BJ (cell line): ENCODE data around the gene PSTPIP1. TPM values are rescaled to one million over a fixed set of nuclear protein-coding genes. Genes with fewer than 3 reads are reported as not detected.

Experiments used
- CTCF ChIA-PET: fragments of 350-600 bp; formaldehyde crosslinking; extraction: SDS; loops from one replicate; lab custom pipeline; 2021; ENCODE audit warnings: antibody characterized with exemption, inconsistent platforms; lab: Yijun Ruan, JAX
- POLR2A ChIA-PET: fragments of 300-600 bp; sonication (Branson Sonifier 250); formaldehyde crosslinking; extraction: SDS; loops from one replicate; lab custom pipeline; 2021; ENCODE audit warnings: antibody characterized with exemption; lab: Charles Lee
- DNase-seq: peaks from one replicate; pipeline ENCODE4 v3.0.0-alpha.2; 2011; ENCODE audit warnings: low read depth
- H3K27me3 ChIP-seq: 2 replicates; pipeline ENCODE4 v1.6.0; 2011; ENCODE audit warnings: low read length; ENCODE audit not compliant: control insufficient read depth, insufficient read depth
- H3K36me3 ChIP-seq: 2 replicates; pipeline ENCODE4 v1.5.1; 2011; ENCODE audit warnings: low read length; ENCODE audit not compliant: control insufficient read depth, insufficient read depth
- H3K4me3 ChIP-seq: 2 replicates; pipeline ENCODE4 v1.5.1; 2011; ENCODE audit warnings: low read depth, mild to moderate bottlenecking, control low read depth, low read length
- polyA plus RNA-seq: library from polyadenylated mRNA; depleted of rRNA; stranded (reverse); fragments of >200 nt; gene quantifications from 2 replicates; pipeline ENCODE4 v1.2.3, GENCODE V29; 2011
- TF ChIP-seq, protein P1 (sequence below): IDR thresholded peaks from 2 replicates; pipeline ENCODE4 v1.5.1; 2011; ENCODE audit warnings: low read depth, mild to moderate bottlenecking, control low read depth, inconsistent platforms, low read length, moderate library complexity; ENCODE audit not compliant: insufficient read depth

PSTPIP1 gene
- polyA plus RNA-seq, 1 experiment, result not detected

DNA sequence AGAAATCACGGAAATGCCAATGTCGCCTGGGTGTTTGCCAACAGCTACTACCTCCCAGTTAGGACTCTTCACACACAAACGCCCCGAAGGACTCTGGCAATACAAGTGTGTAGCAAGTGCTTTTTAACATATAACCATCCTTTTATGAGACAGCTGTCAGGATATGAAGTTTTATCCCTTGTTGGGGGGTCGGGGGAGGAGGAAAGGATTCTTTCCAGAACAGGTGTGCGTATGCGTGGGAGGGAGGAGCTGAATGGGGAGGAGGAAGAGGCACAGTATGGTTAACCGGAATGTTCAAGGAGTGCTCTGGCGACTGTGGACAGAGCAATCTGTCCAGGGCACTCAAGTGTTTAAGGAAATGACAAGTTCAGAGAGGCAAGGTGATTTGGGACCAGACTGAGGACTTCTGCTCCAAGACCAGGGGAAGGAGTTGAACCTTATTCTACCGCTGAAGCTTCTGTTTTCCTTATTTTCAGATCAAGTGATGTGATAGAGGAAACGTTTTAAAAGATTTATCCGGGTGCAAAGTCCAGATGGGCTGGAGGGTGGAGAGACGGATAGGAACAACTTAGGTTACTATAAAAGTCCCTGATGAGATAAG is 74.7 kb downstream of the PSTPIP1 start:
- no peak for DNase-seq
- TF ChIP-seq, protein P1, sequence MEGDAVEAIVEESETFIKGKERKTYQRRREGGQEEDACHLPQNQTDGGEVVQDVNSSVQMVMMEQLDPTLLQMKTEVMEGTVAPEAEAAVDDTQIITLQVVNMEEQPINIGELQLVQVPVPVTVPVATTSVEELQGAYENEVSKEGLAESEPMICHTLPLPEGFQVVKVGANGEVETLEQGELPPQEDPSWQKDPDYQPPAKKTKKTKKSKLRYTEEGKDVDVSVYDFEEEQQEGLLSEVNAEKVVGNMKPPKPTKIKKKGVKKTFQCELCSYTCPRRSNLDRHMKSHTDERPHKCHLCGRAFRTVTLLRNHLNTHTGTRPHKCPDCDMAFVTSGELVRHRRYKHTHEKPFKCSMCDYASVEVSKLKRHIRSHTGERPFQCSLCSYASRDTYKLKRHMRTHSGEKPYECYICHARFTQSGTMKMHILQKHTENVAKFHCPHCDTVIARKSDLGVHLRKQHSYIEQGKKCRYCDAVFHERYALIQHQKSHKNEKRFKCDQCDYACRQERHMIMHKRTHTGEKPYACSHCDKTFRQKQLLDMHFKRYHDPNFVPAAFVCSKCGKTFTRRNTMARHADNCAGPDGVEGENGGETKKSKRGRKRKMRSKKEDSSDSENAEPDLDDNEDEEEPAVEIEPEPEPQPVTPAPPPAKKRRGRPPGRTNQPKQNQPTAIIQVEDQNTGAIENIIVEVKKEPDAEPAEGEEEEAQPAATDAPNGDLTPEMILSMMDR, result no peak
- ChIA-PET POLR2A (no interaction called here), CTCF (interaction anchor here (0.9 to 1.6 kb wide), 2 partner anchors 35 to 49 kb away, joined by 3 to 5 read pairs; no protein-coding TSS in a partner anchor)
- Histone ChIP-seq H3K4me3 (peak overlapping the region; percentile 72), H3K36me3 (no peaks in the 10 kb centered on the region), H3K27me3 (peaks cover 9% of the 10 kb centered on the region; the same call in 1 of the 2 replicates)

DNA sequence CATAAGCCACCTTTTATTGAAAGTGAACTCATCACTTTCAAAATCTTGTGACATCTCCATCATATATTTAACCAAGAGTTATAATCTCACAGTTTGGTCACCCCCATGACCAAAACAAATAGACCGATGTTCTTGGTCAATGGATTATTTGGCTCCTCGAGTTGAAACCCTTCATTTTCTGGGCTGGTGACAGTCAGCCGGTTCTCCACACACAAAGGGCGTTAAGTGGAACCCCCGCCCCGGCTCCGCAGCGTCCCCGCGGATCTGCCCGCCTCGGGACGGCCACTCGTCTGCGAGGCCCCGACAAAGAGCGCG is 75.2 kb downstream of the PSTPIP1 start:
- DNase-seq, result no peak
- TF ChIP-seq, protein P1, result no peak
- peaks cover 9% of the 10 kb centered on the region; the same call in 1 of the 2 replicates for H3K27me3 ChIP-seq
- H3K4me3 ChIP-seq, result peak overlapping the region; percentile 72
- no peaks in the 10 kb centered on the region for H3K36me3 ChIP-seq
- ChIA-PET CTCF (interaction anchor here (1.6 kb wide), 1 partner anchor 35 kb away, joined by 5 read pairs; no protein-coding TSS in a partner anchor), POLR2A (no interaction called here)

DNA sequence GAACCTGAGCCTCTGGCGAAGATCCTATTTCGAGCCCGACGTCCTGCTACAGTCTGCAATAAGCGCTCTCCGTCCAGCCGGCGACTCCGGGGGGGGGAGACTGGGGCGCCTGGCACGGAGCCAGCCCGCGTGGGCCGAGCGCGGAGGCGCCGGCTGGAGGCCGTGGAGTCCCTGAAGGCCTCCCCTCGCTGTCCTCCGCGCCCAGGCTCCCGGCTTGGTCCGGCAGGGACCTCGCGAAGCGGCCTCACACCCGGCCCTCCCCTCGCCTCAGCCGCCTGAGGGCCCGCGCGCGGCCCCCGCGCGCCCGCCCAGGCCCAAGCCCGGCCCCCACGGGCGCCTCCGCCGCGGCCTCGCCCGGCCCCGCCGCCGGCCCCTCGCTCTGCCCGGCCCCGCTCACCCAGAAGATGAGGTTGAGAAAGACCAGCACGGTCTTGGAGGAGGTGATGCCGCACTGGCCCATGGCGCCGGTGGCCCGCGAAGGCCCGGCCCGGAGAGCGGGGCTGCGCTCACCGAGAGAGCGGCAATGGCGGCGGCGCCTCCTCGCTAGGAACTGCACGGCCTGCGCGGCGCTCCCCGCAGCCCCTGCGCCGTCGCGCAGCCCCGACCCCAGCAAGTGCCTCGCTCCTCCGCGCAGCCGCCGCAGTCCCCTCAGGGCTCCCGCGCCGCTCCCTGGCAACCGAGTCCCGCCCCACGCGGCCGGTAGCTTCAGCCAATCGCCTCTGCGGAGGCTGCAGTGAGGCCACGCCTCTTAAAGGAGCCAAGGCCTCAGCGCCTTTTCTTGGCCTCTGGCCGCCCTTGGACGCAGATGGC is 75.8 kb downstream of the PSTPIP1 start, which contains the start of gene TSPAN3:
Gene TSPAN3, minus strand, starts transcription at position 615 of the 810 bp plus-strand sequence. Its CDS starts 155 bp downstream, at position 460.
- CTCF ChIA-PET, result no interaction called here

DNA sequence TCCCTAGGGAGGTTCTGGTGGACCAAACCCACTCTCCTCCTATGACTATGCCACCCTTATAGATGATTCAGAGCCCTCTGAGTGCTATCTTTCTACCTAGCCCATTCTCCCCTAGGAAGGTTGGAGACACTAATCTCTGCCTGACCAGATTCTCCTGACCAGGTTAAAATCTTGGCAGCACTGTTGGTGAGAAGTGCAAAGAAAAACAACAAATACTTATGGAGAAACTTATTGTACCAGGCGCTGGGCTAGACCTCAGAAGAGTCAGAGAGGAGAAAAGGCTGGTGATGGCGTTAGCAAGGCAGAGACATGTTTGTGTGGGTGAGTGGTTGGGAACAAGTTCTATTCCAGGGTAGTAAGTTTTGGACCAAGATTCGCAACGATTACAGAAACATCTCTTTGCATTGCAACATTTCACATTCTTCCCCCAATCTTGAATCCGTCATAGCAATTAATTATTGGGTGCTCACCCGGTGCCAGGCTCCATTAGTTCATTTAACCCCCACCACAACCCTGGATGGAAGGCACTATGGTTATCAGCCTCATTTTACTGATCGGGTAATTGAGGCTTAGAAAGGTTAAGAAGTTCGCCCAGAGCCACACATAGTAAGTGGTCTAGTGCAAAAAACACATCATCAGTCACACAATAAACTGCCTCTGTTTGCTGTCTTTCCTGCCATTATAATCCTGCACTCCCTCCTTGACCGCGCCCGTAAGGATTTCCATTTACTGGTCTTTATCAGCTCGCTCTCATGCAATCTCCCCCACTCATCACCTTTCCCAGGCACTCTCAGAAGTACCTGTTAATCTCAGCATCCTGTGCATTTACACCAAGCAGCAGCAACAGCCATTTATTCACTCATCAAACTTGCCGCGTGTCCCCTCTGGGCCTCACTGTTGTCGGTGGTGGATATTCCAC is 76.6 kb downstream of the PSTPIP1 start:
- DNase-seq, result no peak
- Histone ChIP-seq H3K27me3 (peaks cover 11% of the 10 kb centered on the region), H3K4me3 (no peak overlapping the region), H3K36me3 (no peaks in the 10 kb centered on the region)
- POLR2A ChIA-PET, result no interaction called here
- TF ChIP-seq, protein P1, result no peak
- CTCF ChIA-PET, result no interaction called here

More for the DNA sequence above, 75.8 kb downstream of the PSTPIP1 start, which contains the start of gene TSPAN3:
- POLR2A ChIA-PET, result no interaction called here
- TF ChIP-seq, protein P1, result no peak
- DNase-seq, result peak; percentile 48
- Histone ChIP-seq H3K27me3 (peaks cover 11% of the 10 kb centered on the region; the same call in 1 of the 2 replicates), H3K36me3 (no peaks in the 10 kb centered on the region), H3K4me3 (peak within 1 kb of the TSS; percentile 72)
